Glomerular visceral epithelial cell (primary cell): ENCODE data around the gene CDKN1C.

Experiments
- DNase-seq: peaks from one replicate; pipeline ENCODE4 v3.0.0-alpha.2; 2016; ENCODE audit errors: extremely low spot score

Gene CDKN1C

DNA sequence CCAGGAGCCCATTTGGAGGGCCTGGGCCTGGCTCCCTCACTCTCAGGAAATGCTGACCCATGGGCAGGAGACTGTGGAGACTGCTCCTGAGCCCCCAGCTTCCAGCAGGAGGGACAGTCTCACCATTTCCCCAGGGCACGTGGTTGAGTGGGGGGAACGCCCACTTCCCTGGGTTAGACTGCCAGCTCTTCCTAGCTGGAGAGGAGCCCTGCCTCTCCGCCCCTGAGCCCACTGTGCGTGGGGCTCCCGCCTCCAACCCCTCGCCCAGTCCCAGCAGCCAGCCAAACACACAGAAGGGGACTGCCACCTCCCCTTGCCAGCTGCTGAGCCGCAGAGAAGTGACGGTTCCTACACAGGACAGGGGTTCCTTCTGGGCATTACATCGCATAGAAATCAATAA, 37.1 kb downstream of the CDKN1C start:
- no peak for DNase-seq

DNA sequence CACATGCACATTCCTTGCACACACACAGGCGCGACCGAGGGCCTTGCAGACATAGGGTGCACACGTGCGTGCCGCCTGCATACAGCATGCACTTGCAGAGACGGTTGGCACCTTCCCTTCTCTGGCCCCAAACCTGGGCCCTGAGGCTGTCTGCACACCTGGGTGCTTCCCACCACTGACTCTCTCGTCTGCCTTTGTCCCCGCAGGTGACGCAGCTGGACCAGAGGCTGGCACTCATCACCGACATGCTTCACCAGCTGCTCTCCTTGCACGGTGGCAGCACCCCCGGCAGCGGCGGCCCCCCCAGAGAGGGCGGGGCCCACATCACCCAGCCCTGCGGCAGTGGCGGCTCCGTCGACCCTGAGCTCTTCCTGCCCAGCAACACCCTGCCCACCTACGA, 38.0 kb downstream of the CDKN1C start:
- no peak for DNase-seq

DNA sequence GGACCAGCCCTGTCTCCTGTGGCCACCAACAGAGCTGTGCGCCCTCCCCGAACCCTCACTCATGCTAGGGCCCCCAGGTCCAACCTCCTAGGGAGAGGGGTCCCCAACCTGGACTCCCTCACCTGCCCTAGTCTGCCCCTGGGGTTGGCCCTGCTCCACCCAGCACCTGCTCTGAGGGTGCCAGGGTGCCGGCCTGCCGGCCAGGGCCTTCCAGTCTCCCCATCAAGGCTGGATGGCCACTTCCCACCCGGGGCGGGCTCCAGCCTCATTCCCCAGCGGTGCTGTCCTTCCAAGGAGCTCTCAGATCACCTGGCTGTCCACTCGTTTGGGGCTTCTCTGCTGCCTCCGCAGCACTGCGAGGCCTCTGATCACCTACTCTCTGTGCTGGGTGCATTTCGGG, 39.1 kb downstream of the CDKN1C start:
- no peak for DNase-seq

DNA sequence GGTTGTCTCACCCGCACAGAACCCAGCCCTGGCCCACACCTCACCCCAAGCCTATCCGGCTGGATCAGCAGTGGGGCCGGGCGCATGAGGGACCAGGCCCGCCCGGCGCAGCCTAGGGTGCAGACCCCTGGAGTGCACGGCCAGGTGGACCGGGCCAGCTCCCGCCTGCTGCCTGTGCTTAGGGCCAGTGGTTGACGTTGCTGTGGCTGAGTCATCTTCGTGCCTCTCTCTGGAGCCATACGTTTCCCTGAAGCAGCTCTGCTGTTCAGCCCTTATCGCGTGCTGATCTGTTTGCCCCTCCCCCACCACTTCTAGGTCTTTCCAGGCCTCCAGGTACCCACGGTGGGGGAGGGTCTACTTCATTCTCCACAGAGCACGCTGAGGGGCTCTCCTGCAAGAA, 39.5 kb downstream of the CDKN1C start:
- DNase-seq, result no peak

DNA sequence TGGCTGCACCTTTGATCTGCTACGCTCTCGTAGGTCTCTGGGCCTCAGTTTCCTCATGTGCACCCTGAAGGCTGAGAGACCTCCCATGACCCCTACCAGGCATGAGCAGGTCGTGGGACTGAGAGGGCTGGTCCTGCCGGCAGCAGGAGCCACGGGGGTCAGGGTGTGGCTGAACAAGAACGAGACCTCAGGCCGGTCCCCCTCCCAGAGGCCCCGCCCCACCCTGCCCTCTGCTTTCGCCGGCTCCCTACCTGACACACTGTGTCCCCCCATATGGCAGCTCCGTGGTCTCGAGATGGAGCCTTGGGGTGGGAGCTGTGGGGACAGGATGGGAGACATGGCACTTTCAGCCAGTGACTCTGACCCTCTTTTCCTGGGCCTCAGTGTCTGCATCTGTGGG, 40.6 kb downstream of the CDKN1C start:
- DNase-seq, result no peak

DNA sequence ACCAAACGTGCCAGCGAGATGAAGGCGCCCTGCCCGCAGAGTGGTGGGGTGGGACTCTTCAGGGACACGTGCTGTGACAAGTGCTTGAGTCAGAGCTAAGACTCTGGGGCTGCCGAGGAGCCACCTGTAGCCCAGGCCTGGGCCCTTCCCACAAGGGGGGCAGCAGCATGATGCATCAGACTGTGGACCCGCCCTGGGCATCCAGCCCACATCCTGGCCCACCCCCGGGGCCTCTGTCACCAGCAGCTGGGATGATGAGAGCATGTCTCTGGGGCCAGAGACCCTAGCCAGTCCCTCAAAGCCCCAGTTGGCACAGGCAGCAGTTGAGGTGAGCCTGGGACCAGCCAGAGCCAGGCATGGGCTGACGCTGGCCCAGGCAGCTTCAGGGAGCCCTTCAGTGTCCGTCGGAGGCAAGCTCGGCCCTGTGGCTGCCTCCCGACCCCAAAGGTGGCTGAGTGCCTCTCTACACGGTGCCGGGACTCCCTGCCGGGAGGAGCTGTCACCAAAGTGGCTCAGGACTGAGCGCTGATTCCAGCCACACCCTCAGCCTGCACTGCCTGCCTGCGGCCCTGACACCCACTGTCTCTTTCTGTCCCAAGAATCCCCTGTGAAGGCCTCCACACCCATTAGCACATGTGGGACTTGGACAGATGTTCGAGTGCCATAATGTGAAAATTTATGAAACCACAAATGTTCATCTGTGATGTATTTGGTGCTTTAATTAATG, 41.3 kb downstream of the CDKN1C start:
- DNase-seq, result no peak

DNA sequence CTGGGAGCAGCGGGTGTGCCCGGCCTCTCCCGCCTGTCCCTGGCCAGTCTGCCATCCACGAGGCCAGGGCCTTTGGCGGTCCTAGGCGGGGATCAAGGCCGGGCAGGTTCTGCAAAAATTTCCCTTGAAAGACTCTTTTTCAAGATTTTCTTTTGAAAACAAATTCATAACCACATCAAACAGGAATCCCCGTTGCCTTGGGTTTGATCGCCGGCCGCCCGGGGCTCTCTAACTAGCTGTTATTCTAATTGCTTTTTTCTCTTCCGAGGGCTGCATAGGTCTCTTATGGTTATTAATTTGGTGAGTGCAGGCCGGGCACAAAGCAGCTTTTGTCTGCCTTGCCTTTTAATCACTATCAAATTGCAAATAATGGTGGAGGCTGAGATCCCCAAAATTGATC, 42.0 kb downstream of the CDKN1C start:
- no peak for DNase-seq

DNA sequence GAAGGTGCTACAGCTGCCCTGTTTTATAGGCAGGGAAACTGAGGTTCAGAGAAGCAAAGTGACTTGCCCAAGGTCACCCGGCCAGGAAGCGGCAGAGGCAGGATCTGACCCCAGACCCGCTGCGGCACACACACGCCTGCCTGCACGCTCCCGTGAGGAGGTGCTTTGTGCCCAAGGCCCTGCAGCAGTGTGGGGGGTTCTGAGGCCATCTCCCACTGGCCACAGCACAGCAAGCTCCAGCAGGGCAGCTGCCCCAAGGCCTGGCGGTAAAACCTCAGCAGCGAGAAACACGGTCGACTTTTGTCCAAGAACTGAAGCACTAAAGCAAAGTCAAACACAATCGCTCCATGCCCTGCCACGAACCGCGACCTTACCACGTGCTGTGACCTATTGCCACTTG, 42.7 kb downstream of the CDKN1C start:
- DNase-seq, result no peak

DNA sequence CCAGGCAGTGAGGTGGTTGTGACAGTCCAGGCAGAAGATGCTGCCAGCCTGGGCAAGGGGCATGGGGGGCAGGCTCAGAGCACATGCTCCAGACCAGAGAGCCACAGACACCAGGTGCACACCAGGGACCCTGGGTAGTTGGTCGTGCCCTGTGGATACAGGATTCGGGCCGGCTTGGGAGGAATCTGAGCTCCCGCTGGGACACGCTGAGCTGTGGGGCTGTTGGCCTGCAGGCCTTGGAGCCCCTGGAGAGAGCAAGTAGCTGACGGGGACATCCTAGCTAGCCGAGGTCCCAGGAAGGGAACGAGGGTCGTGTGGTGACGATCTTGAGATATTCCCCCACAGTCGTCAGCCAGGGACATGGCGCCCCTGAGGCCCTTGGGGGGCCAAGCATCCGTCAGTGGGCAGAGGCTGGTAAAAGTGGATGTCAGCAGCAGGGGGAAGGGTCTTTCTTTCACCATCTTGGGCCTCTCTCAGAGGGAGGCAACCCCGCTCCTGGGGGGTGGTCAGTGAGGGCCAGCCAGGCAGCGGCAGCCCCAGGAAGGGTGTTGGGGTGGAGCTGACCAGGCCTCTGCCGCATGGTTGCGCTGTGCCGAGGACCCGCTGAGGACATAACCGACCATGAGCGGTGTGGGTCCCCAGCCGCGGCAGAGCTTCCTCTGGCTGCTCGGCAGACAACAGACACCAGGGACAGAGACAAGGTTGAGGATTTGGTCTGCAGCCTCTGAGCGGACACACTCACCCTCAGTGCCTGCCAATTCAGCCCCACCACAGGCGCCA, 44.0 kb downstream of the CDKN1C start:
- no peak for DNase-seq

DNA sequence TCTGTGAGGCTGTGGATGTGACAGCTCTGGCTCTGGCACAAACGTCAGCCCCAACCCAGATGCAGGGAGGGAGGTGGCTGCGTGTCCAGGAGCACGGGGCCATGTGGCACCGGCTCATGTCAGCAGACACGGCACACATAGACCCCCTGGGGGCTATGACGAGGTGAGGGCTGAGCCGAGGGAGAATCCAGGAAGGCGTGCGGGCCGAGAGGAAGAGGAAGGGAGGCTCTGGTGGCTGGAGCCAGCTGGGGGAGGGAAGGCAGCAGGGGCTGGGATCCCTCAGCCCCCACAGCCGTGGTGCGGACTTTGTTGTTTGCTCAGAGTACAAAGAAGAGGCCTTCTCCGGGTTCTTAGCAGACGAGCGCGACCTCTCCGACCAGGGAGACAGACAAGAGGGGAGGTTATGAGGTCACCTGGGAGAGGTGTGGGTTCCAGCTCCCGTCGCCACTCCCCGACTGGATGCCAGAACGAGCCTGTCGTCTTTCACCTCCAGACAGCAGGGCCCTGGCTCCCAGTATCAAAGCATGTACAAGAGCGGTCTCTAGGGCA, 46.1 kb downstream of the CDKN1C start:
- no peak for DNase-seq

DNA sequence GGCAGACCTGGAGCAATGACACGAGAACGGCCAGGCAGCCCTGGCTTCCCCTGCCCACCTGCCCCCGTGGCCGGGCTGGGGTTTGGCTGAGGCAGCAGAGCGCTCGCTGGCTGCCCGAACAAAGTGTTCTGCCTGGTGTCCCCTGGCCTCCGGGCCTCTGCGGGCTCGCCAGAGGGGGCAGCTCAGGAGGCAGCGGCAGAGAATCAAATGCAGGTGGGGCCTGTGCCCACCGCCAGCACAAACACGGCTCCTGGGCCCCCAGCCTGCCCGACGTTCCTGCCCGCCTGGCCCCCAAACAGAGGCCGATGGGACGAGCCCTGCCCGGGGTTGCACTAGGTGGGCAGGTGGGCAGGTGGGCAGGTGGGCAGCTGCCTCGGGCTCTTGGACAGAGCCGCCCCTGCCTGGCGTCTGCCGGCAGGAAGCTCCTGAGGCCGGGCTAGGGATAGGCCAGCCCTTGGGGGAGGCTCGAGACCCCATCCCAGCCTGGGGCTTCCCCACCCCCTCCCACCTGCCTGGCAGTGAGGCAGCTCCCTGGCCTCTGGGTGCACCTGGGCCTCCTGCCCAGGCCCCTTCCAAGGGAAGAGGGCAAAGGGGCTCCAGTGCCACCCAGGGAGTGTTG, 46.8 kb downstream of the CDKN1C start:
- no peak for DNase-seq

DNA sequence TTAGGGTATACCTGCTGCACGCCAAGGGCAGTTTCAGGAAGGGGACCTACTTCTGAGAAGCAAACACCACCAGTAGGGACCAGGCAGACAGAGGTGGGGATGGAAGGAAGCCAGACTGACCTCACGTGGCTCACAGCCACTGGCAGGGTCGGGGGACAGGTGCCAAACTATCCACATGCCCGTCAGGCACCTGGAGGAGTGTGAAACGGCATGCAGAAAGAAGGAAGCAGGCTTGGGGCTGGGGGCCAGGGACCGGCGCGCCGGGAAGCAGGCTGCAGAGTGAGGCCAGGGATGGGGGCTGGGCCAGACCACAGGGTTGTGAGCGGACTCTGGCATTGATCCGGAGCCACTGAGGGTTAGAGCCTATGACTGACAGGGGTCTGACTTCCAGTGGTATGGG, 47.5 kb downstream of the CDKN1C start:
- no peak for DNase-seq

DNA sequence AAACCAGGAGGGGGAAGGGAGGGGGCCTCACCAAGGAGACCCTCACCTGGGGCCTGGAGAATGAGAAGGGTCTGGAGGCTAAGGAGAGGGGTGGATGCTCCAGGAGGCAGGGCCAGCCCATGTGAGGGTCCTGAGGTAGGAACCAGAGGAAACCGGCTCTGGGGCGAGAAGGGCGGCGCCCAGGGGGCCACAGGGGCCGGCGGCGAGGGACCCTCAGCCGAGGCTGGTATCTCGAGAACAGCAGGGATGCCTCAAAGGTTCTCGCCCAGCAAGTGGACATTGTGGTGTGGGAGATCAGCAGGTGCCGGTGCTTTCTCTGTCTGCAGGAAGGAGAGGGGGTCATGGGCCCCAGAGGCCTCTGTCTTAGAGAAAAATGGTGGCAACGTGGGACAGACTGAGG, 47.9 kb downstream of the CDKN1C start:
- DNase-seq, result no peak

DNA sequence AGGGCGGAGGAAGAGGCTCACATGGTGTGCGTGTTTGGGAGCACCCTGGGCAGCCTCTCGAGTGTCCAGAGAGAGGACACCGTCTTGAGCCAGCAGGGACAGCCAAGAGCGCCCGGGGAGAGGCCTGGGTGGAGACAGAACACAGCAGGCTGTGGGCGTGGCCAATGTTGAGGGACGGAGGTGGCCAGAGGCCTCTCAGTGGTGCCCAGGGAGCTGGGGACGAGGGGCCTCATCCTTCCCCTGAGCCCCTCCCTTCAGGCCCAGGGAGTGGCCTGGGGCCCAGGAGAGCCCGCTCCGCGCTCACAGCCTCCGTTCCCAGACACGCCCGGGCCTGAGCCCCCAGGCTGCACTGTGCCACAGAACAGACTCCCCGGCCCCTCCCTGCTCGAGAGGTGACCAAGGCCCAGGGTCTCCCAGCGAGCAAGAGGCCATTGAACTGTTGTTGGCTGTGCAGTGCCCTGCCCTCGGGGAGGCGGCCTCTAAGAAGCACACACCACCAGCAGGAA, 48.4 kb downstream of the CDKN1C start:
- DNase-seq, result no peak

DNA sequence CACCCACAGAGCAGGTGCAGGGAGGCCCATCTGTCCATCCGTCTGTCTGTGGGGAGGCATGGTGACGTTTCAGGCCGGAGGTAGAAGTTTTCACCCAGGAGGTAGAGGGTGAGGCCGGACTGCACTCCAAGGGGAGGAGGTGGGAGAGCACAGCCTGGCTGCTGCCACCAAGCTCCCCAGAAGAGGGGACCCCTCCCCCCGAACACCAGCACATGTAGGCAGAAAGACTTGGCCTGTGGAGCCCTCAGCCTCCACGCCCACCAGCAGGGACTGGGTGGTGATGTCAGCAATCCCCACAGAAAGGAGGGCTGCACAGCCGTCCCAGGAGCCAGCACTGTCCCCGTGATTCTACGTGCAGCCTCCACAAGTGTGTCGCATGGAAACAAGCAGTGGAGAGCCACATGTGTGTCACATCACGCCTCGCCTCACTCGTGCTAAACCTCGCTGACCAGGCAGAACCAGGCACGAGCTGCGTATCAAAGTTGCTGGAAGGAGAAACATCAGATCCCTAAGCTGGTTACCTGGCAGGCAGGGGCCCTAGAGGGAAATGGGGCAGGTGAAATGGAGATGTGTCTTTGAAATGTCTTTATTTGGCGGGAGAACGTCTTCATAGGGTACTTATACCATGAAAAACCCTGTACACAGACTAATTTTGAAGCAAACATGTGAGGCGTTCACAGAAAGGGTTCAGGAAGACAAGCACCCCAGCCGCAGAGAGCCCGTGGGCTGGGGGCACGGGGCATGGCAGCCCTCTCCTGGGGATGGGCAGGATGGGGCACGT, 49.1 kb downstream of the CDKN1C start:
- no peak for DNase-seq

DNA sequence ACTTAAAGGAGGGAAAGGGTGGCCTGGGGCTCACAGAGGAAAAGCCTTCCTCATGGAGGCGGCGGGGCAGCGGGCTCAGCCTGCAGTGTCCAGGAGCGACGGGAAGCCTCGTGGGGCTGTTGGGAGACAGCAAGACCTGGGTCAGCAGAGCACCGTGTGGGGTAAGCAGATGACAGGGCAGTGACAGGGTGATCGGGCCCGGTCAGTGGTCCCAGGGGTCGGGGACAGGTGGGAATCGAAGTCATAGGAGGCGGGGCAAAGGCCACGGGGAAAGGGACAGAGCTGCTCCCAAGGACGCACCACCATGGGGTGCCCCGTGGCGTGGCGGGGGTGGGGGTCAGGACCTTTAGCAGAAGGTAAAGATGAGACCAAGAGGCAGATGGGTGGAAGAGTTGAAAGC, 49.8 kb downstream of the CDKN1C start:
- no peak for DNase-seq

DNA sequence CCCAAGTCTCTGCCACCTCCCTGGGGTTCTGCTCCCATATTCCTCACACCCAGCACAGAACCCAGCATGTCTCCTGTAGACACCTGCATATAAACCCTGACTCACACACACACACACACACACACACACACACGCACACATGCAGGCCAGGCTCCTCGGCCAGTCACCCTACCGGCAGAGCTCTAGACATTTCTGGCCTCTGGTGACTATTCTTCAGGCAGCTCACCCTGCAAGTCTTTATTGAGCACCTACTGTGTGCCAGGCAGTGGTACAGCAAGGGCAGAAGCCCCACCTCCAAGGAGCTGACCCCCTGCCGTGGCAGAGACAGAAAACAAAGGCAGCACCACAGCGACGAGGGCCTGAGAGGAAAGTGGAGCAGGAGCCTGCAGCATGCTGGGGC, 50.3 kb downstream of the CDKN1C start:
- DNase-seq, result no peak

DNA sequence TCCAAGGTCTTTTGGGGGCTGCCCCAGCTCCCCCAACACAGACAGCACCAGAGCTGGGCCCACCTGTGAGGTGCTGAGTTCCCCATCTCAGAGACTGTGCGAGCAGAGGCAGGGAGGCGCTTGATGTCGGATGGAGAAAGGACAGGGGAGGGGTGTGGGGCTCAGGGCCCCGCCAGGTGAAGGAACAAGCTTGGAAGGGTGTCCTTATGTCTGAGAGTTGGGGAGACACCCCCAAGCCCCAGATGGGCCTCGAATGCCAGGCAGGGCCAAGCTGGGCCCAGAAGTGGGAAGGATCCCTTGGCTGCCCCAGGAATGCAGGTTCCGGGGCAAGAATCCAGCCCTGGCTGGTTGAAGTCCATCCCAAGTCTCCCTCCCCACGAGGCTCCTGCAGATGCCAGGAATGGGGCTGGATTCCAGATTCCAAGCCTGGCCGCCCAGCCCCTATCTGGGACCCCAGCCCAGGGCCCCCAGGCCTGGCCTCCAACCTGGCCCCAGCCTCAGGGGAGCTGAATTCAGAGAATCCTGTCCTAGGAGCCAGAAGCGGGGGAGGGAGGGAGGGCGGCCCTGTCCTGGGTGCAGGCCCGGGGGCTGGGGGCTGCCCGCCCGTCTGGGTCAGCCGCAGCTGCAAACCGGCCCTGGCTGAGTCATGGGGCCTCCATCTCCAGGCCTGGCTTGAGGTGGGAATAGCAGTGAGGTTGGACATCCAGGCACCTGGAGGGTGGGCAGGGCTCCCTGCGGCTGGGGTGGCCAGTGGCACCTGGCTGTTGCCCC, 50.9 kb downstream of the CDKN1C start:
- no peak for DNase-seq

DNA sequence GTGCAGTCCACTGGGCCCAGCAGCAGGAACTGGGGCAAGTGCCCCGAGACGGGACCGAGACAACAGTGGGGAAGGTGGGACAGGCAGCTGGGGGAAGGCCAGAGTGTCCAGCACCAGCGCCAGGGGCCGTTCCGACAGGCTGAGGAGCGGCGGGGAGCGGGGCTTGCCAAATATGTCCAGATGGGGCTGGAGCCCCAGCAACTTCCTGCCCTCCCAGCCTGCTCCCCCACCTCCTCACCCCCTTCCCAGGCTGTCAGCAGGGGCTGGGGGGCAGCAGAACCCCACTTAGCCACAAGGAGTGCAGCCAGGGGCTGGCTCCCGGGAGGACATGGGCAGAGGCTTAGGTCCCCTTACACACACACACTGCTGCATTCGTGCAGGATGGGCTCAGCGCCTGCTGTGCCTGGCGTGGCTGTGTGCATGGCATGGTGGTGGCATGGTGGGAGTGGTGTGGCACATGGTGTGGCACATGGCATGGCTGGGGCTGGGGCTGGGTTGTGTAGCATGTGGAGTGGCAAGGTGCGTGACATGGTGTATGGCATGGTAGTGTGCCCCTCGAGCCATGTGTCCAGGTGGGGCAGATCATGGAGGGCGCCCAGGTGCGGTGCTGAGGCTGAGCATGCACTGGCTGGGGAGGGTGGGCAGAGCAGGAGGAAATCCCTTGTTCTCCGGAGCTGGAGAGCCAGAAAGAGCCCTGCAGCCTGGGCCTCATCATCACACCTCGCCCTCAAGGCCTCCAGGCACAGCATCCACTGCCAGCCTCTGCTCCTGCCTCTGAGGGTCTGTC, 51.7 kb downstream of the CDKN1C start:
- no peak for DNase-seq
